GM12874 (cell line): ENCODE data around the gene ZNF256.

Experiments used
- CTCF ChIP-seq: IDR thresholded peaks from 2 replicates; pipeline ENCODE4 v1.5.1; 2011; ENCODE audit warnings: low read depth, mild to moderate bottlenecking, control low read depth, low read length, moderate library complexity; ENCODE audit not compliant: insufficient read depth

ZNF256 gene

DNA sequence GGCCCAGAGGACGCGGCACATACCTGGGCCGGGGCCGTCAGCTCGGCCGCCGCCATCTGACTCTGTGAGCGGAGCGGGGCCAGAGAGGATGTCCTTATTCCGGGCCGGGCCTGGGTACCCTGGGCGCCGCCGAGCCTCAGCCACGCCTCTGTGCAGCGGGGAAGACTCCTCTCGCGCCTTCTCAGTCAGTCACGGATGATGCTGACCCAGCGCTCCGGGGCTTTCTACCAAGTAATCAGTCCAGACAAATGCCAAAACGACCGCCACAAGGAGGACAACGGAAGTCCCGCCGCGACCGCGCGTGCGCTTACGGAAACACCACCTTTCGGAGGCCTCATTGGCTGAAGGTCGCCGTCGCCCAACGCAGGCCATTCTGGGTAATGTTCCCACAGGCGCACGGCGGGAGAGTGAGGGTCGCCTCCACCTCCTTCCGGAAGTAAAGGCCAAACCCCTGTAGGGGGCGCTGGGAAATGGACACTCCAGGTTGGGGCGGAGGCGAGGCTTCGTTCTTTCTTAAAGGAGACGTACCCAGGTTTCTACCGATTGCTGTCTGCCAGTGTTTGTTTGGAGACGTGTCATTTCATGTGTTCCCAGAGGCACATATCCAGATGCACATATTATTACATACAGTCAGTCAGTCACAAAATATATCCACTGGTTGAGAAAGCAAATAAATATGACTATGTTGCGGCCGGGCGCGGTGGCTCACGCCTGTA lies at the start of gene ZNF256:
ZNF256 (minus strand) TSS at position 288 of the 716 bp plus-strand sequence; CDS start at position 56, 232 bp downstream.
- peak; percentile 61 for TF ChIP-seq CTCF

DNA sequence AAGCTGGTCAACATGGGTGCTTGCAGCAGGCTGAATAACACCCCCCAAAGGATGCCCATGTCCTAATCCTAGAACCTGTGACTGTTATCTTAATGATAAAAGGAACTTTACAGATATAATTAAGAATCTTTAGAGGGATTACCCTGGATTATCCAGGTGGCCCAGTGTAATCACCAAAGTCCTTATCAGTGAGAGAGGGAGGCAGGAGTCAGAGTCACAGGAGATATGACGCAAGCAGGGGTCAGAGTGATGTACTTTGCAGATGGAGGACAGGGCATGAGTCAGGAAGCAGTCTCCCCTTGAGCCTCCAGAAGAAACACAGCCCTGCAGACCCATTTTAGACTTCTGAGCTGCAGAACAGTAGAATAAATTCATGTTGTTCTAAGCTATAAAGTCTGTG lies 45.3 kb upstream of the ZNF256 start:
- TF ChIP-seq CTCF: no peak

DNA sequence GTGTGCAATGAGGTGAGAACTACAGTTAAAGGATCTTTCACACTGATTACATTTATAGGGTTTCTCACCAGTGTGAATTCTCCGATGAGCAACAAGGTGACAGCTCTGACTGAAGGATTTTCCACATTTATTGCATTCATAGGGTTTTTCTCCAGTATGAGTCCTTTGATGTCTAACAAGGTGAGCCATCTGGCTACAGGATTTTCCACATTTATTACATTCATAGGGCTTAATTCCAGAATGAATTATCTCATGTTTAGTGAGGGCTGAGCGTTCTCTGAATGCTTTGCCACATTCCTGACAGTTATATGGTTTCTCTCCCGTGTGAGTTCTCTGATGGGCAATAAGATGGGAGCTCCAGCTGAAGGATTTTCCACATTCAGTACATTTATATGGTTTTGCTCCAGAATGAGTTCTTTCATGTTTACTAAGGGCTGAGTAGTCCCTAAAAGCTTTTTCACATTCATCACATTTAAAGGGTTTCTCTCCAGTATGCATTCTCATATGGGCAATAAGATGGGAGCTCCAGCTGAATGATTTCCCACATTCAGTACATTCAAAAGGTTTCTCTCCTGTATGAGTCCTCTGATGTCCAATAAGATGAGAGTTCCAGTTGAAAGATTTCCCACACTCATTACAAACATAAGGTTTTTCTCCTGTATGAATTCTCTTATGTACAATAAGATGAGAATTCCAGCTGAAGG lies 31.2 kb upstream of the ZNF256 start:
- no peak for TF ChIP-seq CTCF

GRCh38 chr19:57974434-57974833 lies 26.9 kb upstream of the ZNF256 start, which contains the start of gene C19orf18:
TSS of gene C19orf18 (minus strand) at chr19:57974534. CDS start at chr19:57974432, 102 bp downstream.
- no peak for TF ChIP-seq CTCF

GRCh38 chr19:57964761-57965160 lies 17.3 kb upstream of the ZNF256 start:
- TF ChIP-seq CTCF: no peak

GRCh38 chr19:57961785-57962184 lies 14.3 kb upstream of the ZNF256 start:
- no peak for TF ChIP-seq CTCF

DNA sequence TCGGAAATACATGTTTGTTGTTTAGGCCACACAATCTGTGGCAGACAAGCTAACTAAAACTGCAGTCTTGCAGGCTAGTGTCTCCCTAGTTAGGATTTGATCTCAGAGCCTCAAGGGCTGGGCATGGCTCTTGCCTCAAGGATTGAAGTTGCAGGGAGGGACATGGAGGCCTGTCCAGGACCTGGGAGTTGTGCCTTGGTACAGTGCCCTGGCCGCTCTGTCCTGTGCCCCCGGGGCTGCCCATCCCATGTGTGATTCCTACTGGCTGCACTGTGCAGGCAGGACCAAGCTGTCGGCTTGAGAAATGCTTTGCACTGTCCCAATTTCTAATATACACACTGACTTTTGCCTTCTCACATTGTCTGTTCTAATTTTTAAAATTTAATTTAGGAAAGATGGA lies 7.5 kb upstream of the ZNF256 start:
- TF ChIP-seq CTCF: no peak
